Measurements from ENCODE around the gene CRADD.

GRCh38 chr12:93786656-93787397 is 109.7 kb downstream of the CRADD start:
- TF ChIP-seq EP300 (IDR thresholded peaks at IDR 0.05; ENCODE audit: borderline replicate concordance in 1 of 2, low read depth in 1 of 2, low read length in 1 of 2) (peak in 1 of 2 experiments; percentile 20; a peak in 1 of 4 replicates), MAX (IDR thresholded peaks at IDR 0.05; ENCODE audit: low read depth) (no peak), IRF3 (IDR thresholded peaks at IDR 0.05; ENCODE audit: low read depth, low read length) (no peak), TEAD4 (IDR thresholded peaks at IDR 0.05; ENCODE audit: borderline replicate concordance, insufficient read depth) (no peak), CTCF (IDR thresholded peaks at IDR 0.05) (no peak)
